Stimulated activated effector memory CD8-positive, alpha-beta T cell treated with anti-CD3 and anti-CD28 coated beads, Interleukin-12 subunit alpha, Interleukin-12 subunit beta, amount 100 ng/mL, for 72 hours (primary cell): ENCODE results near the gene COX10.
A peak's percentile ranks its signal among the peaks of the same experiment; 100 is the strongest.

Experiments used
- ATAC-seq: fragments of 150-1000 bp; cut with Tn5 transposase; 2 replicates; pipeline ENCODE4 v1.10.0; 2021
- DNase-seq, 2 donors: peaks; one replicate each; pipeline ENCODE4 v3.0.0; 2021 to 2022; ENCODE audit warnings: low spot score in 2 of 2
- H3K27ac Mint-ChIP-seq: one replicate; pipeline ENCODE4 v1.8.0; 2022; ENCODE audit warnings: mild to moderate bottlenecking, mixed read lengths
- H3K36me3 Mint-ChIP-seq: one replicate; pipeline ENCODE4 v1.8.0; 2022; ENCODE audit warnings: mild to moderate bottlenecking, mixed read lengths
- H3K4me1 Mint-ChIP-seq: one replicate; pipeline ENCODE4 v1.8.0; 2022; ENCODE audit warnings: mixed read lengths
- H3K4me3 Mint-ChIP-seq: one replicate; pipeline ENCODE4 v1.8.0; 2022; ENCODE audit warnings: mild to moderate bottlenecking, mixed read lengths
- H3K9me3 Mint-ChIP-seq: one replicate; pipeline ENCODE4 v1.8.0; 2022; ENCODE audit warnings: mixed read lengths

Gene COX10

DNA sequence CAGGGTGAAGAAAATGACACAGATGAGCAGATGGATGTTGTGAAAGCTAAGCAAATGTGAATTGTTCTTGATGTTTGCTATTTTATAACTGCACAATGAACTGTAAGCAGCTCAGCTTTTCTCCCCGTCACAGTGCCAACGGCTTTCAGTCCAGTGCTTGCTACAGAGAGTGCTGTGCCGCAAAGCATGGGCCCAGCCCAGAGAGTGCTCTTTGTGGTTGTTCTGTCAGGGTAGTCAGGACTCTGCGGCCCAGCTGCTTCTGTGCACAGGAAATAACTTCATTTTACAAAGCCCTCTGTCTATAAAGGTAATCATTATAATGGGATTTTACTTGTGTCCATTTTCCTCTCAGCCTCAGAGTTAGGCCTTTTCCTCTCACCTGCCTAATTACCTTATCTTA is 128.3 kb downstream of the COX10 start:
- Mint-ChIP-seq H3K36me3 (no peaks in the 10 kb centered on the region), H3K9me3 (no peaks in the 10 kb centered on the region), H3K4me3 (peak overlapping the region; percentile 42), H3K27ac (peak overlapping the region; percentile 78), H3K4me1 (peaks cover 83% of the 10 kb centered on the region)
- DNase-seq (peak in 1 of 2 donors; percentile 26), ATAC-seq (peak; percentile 85)

- ATAC-seq (no peak), DNase-seq (no peak)
- Mint-ChIP-seq H3K4me1 (peaks cover 84% of the 10 kb centered on the region), H3K9me3 (no peaks in the 10 kb centered on the region), H3K36me3 (no peaks in the 10 kb centered on the region), H3K27ac (peak overlapping the region; percentile 78), H3K4me3 (peak overlapping the region; percentile 42)
Measured at GRCh38 chr17:14198013-14198412, 128.7 kb downstream of the COX10 start.

GRCh38 chr17:14198575-14198974 is 129.3 kb downstream of the COX10 start:
- H3K9me3 Mint-ChIP-seq = no peaks in the 10 kb centered on the region
- DNase-seq (no peak), ATAC-seq (no peak)
- H3K4me3 Mint-ChIP-seq = no peak overlapping the region
- H3K36me3 Mint-ChIP-seq = no peaks in the 10 kb centered on the region
- H3K27ac Mint-ChIP-seq = no peak overlapping the region
- peaks cover 84% of the 10 kb centered on the region for H3K4me1 Mint-ChIP-seq

DNA sequence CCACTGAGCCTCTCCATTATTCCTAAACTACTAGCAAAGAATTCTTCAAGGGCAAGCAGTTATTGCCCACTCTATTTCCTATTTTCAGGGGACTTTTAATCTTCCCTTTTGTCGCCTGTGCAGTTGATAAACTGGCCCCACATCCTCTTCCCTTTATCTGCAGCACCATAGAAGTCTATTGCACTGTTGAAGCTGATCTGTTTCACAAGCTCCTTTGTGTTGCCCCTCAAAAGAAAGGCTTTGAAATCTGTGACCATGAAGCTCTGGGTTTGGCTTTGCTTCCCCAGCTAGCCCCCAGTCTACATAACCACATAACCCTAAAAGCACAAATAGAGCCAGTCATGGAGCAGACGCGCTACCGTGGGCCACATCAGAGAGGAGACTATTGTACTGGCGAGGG is 130.3 kb downstream of the COX10 start:
- H3K4me1 Mint-ChIP-seq = peaks cover 91% of the 10 kb centered on the region
- H3K4me3 Mint-ChIP-seq = no peak overlapping the region
- DNase-seq (no peak), ATAC-seq (no peak)
- H3K9me3 Mint-ChIP-seq = no peaks in the 10 kb centered on the region
- no peak overlapping the region for H3K27ac Mint-ChIP-seq
- no peaks in the 10 kb centered on the region for H3K36me3 Mint-ChIP-seq

- no peak for ATAC-seq
- Mint-ChIP-seq H3K36me3 (peaks cover 6% of the 10 kb centered on the region), H3K4me3 (peak overlapping the region; percentile 36), H3K27ac (peak overlapping the region; percentile 79), H3K9me3 (no peaks in the 10 kb centered on the region), H3K4me1 (peaks cover 98% of the 10 kb centered on the region)
- DNase-seq = no peak
Measured at GRCh38 chr17:14200354-14200753, 131.1 kb downstream of the COX10 start.

DNA sequence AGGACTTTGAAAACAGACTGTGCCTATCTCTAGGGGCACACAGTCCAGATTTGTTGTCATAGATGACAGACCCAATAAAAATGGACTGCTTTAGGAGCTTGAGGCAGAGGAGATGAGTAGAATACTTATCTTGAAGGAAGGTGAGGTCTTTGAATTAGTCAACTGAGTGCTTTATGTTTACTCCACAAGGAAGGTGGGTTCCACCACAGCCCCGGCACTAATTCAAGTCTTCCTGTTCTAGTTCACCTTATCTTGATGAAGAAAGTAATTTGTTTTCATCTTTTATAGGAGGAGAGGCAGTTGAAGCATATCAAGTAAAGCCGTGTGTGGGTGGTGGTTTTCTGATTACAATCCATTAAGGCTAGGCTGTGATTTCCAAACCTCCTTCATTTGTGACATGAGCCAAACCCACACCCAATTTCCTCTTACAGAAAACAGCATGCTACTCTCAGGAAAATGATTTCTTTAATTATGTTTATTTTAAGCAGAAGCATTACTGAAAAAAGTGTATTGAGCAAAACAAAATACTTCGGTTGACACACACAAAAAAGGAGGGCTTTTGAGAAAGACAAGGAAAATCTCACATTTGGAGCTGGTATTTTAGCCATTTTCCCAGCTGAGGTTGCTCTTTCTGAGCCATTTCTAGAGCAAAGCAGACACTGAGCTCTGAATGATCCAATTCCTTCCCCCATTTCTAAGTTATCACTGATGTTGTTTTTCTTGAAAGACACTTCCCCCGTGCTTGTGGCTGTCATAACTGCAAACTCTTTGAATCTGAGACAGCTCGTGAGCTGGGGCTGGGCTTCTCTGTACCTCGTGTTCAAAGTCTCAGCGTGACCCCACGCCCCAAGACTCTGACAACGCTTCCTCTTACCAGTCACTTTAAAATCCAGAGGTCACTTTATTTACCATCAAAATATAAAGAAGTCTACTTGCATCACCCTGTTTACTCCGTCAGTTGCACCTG is 132.0 kb downstream of the COX10 start:
- peak; percentile 68 for ATAC-seq
- peaks cover 15% of the 10 kb centered on the region for H3K36me3 Mint-ChIP-seq
- H3K27ac Mint-ChIP-seq = peak overlapping the region; percentile 79
- DNase-seq = peak in 1 of 2 donors; percentile 50
- H3K9me3 Mint-ChIP-seq = no peaks in the 10 kb centered on the region
- peak overlapping the region; percentile 36 for H3K4me3 Mint-ChIP-seq
- peaks cover 99% of the 10 kb centered on the region for H3K4me1 Mint-ChIP-seq

DNA sequence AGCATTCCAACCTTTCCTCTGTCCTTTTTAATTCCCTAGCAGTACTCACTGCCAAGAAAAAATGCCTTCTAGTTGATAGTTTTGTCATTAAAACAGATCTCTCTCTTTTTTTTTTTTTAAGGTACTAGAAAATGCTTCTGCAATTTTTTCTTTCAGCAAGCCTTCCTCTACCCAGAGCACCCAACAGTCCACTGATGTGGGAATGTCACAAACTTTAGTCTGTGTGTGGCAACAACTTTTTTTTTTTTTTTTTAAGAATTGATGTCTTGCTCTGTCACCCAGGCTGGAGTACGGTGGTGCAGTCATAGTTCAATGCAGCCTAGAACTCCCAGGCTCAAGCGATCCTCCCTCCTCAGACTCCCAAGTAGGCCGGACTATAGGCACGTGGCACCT is 132.7 kb downstream of the COX10 start:
- ATAC-seq = no peak
- Mint-ChIP-seq H3K36me3 (peaks cover 15% of the 10 kb centered on the region), H3K9me3 (no peaks in the 10 kb centered on the region), H3K4me3 (peak overlapping the region; percentile 36), H3K4me1 (peaks cover 94% of the 10 kb centered on the region), H3K27ac (peak overlapping the region; percentile 79)
- no peak for DNase-seq

GRCh38 chr17:14202388-14203166 is 133.3 kb downstream of the COX10 start:
- peaks cover 94% of the 10 kb centered on the region for H3K4me1 Mint-ChIP-seq
- DNase-seq (peak in 1 of 2 donors; percentile 39), ATAC-seq (no peak)
- peaks cover 20% of the 10 kb centered on the region for H3K36me3 Mint-ChIP-seq
- no peaks in the 10 kb centered on the region for H3K9me3 Mint-ChIP-seq
- H3K4me3 Mint-ChIP-seq = peak overlapping the region; percentile 36
- H3K27ac Mint-ChIP-seq = peak overlapping the region; percentile 79

GRCh38 chr17:14203388-14203787 is 134.1 kb downstream of the COX10 start:
- peaks cover 22% of the 10 kb centered on the region for H3K36me3 Mint-ChIP-seq
- peak overlapping the region; percentile 12 for H3K4me3 Mint-ChIP-seq
- H3K27ac Mint-ChIP-seq = peak overlapping the region; percentile 93
- DNase-seq = peak in 1 of 2 donors; percentile 30
- ATAC-seq = peak; percentile 20
- peaks cover 87% of the 10 kb centered on the region for H3K4me1 Mint-ChIP-seq
- no peaks in the 10 kb centered on the region for H3K9me3 Mint-ChIP-seq

DNA sequence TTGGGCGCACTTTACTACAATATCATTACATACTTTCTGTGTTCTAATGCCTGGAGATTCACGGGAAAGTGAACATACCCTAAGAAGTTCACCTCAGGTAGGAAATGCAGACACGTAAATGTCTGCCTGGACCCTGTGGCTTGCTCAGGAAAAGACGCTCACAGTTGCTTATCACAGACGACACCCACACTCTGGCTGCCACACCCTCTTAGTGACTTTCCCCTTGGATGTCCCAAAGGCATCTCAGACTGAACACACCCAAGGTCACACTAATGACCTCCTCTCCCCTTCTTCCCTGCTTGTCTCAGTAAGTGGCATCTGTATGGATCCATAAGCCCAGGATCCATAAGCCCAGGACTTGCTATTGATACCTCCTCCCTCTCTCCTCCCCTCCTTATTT is 134.8 kb downstream of the COX10 start:
- Mint-ChIP-seq H3K27ac (peak overlapping the region; percentile 93), H3K4me1 (peaks cover 80% of the 10 kb centered on the region), H3K9me3 (no peaks in the 10 kb centered on the region), H3K36me3 (peaks cover 22% of the 10 kb centered on the region), H3K4me3 (peak overlapping the region; percentile 12)
- DNase-seq (no peak), ATAC-seq (no peak)

GRCh38 chr17:14204546-14204945 is 135.2 kb downstream of the COX10 start:
- Mint-ChIP-seq H3K9me3 (no peaks in the 10 kb centered on the region), H3K4me3 (peak overlapping the region; percentile 12), H3K4me1 (peaks cover 76% of the 10 kb centered on the region), H3K27ac (peak overlapping the region; percentile 93), H3K36me3 (peaks cover 22% of the 10 kb centered on the region)
- ATAC-seq (no peak), DNase-seq (no peak)

GRCh38 chr17:14205380-14205779 is 136.1 kb downstream of the COX10 start:
- H3K4me1 Mint-ChIP-seq = peaks cover 68% of the 10 kb centered on the region
- no peaks in the 10 kb centered on the region for H3K9me3 Mint-ChIP-seq
- H3K27ac Mint-ChIP-seq = peak overlapping the region; percentile 93
- H3K36me3 Mint-ChIP-seq = peaks cover 30% of the 10 kb centered on the region
- ATAC-seq (no peak), DNase-seq (no peak)
- peak overlapping the region; percentile 67 for H3K4me3 Mint-ChIP-seq

- Mint-ChIP-seq H3K36me3 (peaks cover 32% of the 10 kb centered on the region), H3K27ac (peak overlapping the region; percentile 93), H3K4me1 (peaks cover 64% of the 10 kb centered on the region), H3K4me3 (peak overlapping the region; percentile 67), H3K9me3 (no peaks in the 10 kb centered on the region)
- DNase-seq = peak in 1 of 2 donors; percentile 67
- peak; percentile 76 for ATAC-seq
Measured at GRCh38 chr17:14205992-14206461, 136.7 kb downstream of the COX10 start.

GRCh38 chr17:14206891-14207290 is 137.6 kb downstream of the COX10 start:
- no peak for ATAC-seq
- H3K4me1 Mint-ChIP-seq = peaks cover 65% of the 10 kb centered on the region
- peak in 1 of 2 donors; percentile 43 for DNase-seq
- H3K4me3 Mint-ChIP-seq = no peak overlapping the region
- no peak overlapping the region for H3K27ac Mint-ChIP-seq
- no peaks in the 10 kb centered on the region for H3K9me3 Mint-ChIP-seq
- H3K36me3 Mint-ChIP-seq = peaks cover 32% of the 10 kb centered on the region

DNA sequence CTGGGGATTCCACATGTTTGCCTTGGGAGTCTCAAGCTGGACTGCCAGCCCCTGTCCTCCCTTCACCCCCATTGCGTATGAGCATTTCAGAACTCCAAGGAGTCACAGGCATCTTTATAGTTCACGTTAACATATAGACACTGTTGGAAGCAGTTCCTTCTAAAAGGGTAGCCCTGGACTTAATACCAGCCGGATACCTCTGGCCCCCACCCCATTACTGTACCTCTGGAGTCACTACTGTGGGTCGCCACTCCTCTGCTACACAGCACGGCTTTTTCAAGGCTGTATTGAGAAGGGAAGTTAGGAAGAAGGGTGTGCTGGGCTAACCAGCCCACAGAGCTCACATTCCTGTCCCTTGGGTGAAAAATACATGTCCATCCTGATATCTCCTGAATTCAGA is 138.5 kb downstream of the COX10 start:
- Mint-ChIP-seq H3K4me3 (no peak overlapping the region), H3K4me1 (peaks cover 56% of the 10 kb centered on the region), H3K9me3 (peaks cover 2% of the 10 kb centered on the region), H3K36me3 (peaks cover 32% of the 10 kb centered on the region), H3K27ac (no peak overlapping the region)
- ATAC-seq (no peak), DNase-seq (peak in 1 of 2 donors; percentile 40)
